ENCODE results near the gene PKLR.

Gene PKLR

DNA sequence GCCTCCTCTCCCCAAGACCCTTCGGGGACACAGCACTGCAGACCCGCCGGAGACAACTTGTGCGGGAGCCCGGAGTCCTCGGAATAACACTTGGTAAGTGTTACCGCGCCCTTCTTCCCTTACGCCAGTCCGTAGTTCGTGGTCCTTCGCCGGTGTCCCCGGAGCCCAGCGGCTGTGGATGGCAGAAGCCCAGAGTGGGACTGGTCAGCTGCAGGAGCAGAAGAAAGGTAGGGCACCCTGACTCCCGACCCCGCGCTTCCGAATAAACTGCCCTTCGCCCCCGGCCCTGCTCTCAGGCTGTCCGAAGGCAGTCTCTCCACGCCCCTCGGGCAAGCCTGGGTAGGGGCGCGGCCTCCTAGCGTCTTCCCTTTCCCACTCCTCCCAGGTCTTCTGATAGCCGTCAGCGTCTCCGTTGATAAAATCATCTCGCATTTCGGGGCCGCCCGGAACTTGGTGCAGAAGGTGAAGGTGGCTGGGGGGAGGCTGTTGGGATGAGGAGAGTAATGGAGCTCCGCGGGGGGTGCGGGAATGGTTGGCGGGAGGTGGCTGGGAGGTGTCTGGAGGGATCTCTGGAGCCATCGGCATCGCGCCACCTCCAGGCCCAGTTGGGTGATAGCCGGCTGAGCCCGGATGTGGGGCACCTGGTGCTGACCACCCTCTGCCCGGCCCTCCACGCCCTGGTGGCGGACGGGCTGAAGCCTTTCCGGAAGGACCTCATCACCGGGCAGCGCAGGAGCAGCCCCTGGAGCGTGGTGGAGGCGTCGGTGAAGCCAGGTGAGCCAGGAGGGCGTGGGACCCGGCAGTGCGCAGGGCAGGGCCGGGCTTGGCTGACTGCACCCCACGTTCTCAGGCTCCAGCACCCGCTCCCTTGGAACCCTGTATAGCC lies 23.7 kb upstream of the PKLR start:
- Histone ChIP-seq H3K27me3 (replicated peaks; ENCODE audit: insufficient read depth, low read length) (no peaks in the 10 kb centered on the region), H3K36me3 (replicated peaks; ENCODE audit: insufficient read depth, low read length) (no peaks in the 10 kb centered on the region), H3K27ac (ENCODE audit: low read length) (no peak overlapping the region), H3K9me2 (replicated peaks; ENCODE audit: insufficient read depth, low read length) (no peaks in the 10 kb centered on the region), H3K4me1 (ENCODE audit: low read length) (0 out of 2 replicates have a peak, but pooled peaks cover 7% of the 10 kb centered on the region), H3K9me3 (replicated peaks; ENCODE audit: insufficient read depth, low read length) (no peaks in the 10 kb centered on the region), H3K79me2 (ENCODE audit: low read length) (no peaks in the 10 kb centered on the region), H3F3A (ENCODE audit: insufficient read depth, low read length) (peaks cover 39% of the 10 kb centered on the region), H3K4me3 (ENCODE audit: low read length) (peak overlapping the region; percentile 93), H3K9ac (ENCODE audit: low read length) (peak overlapping the region; percentile 74), H3K4me2 (ENCODE audit: low read depth, low read length) (peak overlapping the region; percentile 99), H4K20me1 (ENCODE audit: insufficient read depth, low read length) (no peaks in the 10 kb centered on the region), H2AFZ (ENCODE audit: low read length) (peak overlapping the region; percentile 100)
- peak; percentile 17 for DNase-seq
- TF ChIP-seq EZH2phosphoT487 (IDR thresholded peaks at IDR 0.05; ENCODE audit: low read length), result no peak
- TF ChIP-seq, protein P1, sequence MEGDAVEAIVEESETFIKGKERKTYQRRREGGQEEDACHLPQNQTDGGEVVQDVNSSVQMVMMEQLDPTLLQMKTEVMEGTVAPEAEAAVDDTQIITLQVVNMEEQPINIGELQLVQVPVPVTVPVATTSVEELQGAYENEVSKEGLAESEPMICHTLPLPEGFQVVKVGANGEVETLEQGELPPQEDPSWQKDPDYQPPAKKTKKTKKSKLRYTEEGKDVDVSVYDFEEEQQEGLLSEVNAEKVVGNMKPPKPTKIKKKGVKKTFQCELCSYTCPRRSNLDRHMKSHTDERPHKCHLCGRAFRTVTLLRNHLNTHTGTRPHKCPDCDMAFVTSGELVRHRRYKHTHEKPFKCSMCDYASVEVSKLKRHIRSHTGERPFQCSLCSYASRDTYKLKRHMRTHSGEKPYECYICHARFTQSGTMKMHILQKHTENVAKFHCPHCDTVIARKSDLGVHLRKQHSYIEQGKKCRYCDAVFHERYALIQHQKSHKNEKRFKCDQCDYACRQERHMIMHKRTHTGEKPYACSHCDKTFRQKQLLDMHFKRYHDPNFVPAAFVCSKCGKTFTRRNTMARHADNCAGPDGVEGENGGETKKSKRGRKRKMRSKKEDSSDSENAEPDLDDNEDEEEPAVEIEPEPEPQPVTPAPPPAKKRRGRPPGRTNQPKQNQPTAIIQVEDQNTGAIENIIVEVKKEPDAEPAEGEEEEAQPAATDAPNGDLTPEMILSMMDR (IDR thresholded peaks at IDR 0.05; ENCODE audit: low read length), result peak; percentile 2; the same call in 1 of the 2 replicates
- no peak for TF ChIP-seq EZH2 (optimal IDR thresholded peaks at IDR 0.05; ENCODE audit: low read depth, low read length)

DNA sequence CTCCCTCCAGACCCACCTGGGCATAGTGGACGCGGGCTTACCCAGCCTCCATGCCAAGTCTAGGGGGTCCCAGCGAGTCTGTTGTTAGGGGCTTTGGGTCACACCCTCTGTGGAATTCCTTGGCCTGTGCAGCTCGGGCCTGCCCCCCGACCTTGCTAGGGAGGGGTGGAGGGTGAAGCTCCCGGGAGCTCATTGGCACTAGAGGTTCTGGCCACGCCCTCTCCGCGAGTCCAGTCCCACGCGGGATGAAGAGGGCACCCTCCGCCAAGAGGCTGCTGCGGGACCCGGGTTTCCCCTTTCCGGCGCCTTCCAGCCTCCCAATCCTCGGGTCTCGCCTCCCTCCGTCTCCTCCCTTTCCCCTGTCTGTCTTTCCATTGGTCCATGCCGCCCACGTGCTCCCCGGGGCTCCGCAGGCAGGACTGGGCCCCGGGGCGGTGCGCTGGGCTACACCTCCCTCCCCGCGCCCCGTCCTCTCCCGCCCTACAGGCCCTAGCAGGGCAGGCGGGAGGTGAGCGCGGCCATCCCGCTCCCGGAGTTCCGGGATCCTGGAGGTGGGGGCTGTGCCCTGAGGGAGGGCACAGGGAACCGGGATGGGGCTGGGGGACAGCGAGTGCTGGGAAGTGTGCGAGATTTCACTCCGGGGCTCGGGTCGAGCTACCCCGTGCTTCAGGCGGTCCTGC lies 22.9 kb upstream of the PKLR start:
- Histone ChIP-seq H3K9me3 (replicated peaks; ENCODE audit: insufficient read depth, low read length) (no peaks in the 10 kb centered on the region), H3K4me2 (ENCODE audit: low read depth, low read length) (peak overlapping the region; percentile 99), H3K36me3 (replicated peaks; ENCODE audit: insufficient read depth, low read length) (no peaks in the 10 kb centered on the region), H3F3A (ENCODE audit: insufficient read depth, low read length) (peaks cover 42% of the 10 kb centered on the region), H3K27me3 (replicated peaks; ENCODE audit: insufficient read depth, low read length) (no peaks in the 10 kb centered on the region), H3K79me2 (ENCODE audit: low read length) (no peaks in the 10 kb centered on the region), H4K20me1 (ENCODE audit: insufficient read depth, low read length) (no peaks in the 10 kb centered on the region), H2AFZ (ENCODE audit: low read length) (peak overlapping the region; percentile 100), H3K4me1 (ENCODE audit: low read length) (0 out of 2 replicates have a peak, but pooled peaks cover 7% of the 10 kb centered on the region), H3K27ac (ENCODE audit: low read length) (peak overlapping the region; percentile 72), H3K9me2 (replicated peaks; ENCODE audit: insufficient read depth, low read length) (no peaks in the 10 kb centered on the region), H3K9ac (ENCODE audit: low read length) (peak overlapping the region; percentile 74), H3K4me3 (ENCODE audit: low read length) (peak overlapping the region; percentile 93)
- peak; percentile 97 for DNase-seq
- TF ChIP-seq EZH2phosphoT487 (IDR thresholded peaks at IDR 0.05; ENCODE audit: low read length) (no peak), EZH2 (optimal IDR thresholded peaks at IDR 0.05; ENCODE audit: low read depth, low read length) (no peak)
- TF ChIP-seq, protein P1 (IDR thresholded peaks at IDR 0.05; ENCODE audit: low read length), result no peak

DNA sequence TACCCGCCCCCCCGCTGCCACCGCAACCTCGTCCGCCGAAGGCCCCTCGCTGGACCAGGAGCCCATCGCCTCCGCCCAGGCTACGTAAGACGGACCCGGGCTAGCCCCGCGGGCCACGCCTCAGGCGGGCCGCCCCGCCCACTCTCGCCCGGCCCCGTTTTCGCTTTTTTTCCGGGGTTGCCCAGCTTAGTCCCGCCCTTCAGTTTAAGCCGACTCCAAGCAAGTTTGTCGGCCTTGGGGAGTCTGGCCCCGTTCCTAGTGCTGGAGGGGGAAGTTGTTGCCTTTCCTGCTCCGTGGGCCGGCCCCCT lies 22.4 kb upstream of the PKLR start:
- Histone ChIP-seq H3K4me2 (ENCODE audit: low read depth, low read length) (peak overlapping the region; percentile 99), H3F3A (ENCODE audit: insufficient read depth, low read length) (peaks cover 46% of the 10 kb centered on the region), H2AFZ (ENCODE audit: low read length) (peak overlapping the region; percentile 100), H4K20me1 (ENCODE audit: insufficient read depth, low read length) (no peaks in the 10 kb centered on the region), H3K9ac (ENCODE audit: low read length) (peak overlapping the region; percentile 74), H3K4me1 (ENCODE audit: low read length) (0 out of 2 replicates have a peak, but pooled peaks cover 7% of the 10 kb centered on the region), H3K79me2 (ENCODE audit: low read length) (no peaks in the 10 kb centered on the region), H3K27me3 (replicated peaks; ENCODE audit: insufficient read depth, low read length) (no peaks in the 10 kb centered on the region), H3K36me3 (replicated peaks; ENCODE audit: insufficient read depth, low read length) (no peaks in the 10 kb centered on the region), H3K9me3 (replicated peaks; ENCODE audit: insufficient read depth, low read length) (no peaks in the 10 kb centered on the region), H3K4me3 (ENCODE audit: low read length) (peak overlapping the region; percentile 93), H3K27ac (ENCODE audit: low read length) (peak overlapping the region; percentile 72), H3K9me2 (replicated peaks; ENCODE audit: insufficient read depth, low read length) (no peaks in the 10 kb centered on the region)
- TF ChIP-seq EZH2 (optimal IDR thresholded peaks at IDR 0.05; ENCODE audit: low read depth, low read length) (no peak), EZH2phosphoT487 (IDR thresholded peaks at IDR 0.05; ENCODE audit: low read length) (no peak)
- TF ChIP-seq, protein P1 (IDR thresholded peaks at IDR 0.05; ENCODE audit: low read length), result no peak
- DNase-seq, result peak; percentile 95

Measured in MM.1S (cell line).